GM12891 (cell line): ENCODE data around the gene TTC1.

ENCODE experiments used
- POLR2A ChIP-seq: IDR thresholded peaks from 2 replicates; pipeline ENCODE4 v1.6.1; 2011; ENCODE audit warnings: low read depth, low read length, control low read depth
- POLR2AphosphoS5 ChIP-seq: IDR thresholded peaks from 2 replicates; pipeline ENCODE4 v1.6.1; 2011; ENCODE audit warnings: low read depth, low read length, control low read depth

GRCh38 chr5:160089531-160089930, 80.6 kb downstream of the TTC1 start:
- no peak for TF ChIP-seq POLR2A
- no peak for TF ChIP-seq POLR2AphosphoS5
